Right lobe of liver (tissue), 4 donors: Measurements from ENCODE around the gene STAB1.

Experiments used
- CTCF ChIP-seq, 4 donors: fragments of 200-600 bp in 3 of 4; fragments of 450-650 bp in 1 of 4; IDR thresholded peaks; one replicate each; pipeline versions ENCODE4 v1.5.1 to v1.8.0; 2016 to 2022; ENCODE audit warnings: antibody characterized with exemption in 4 of 4, mild to moderate bottlenecking in 2 of 4
- POLR2A ChIP-seq: fragments of 450-650 bp; IDR thresholded peaks from one replicate; pipeline ENCODE4 v1.6.1; 2017; ENCODE audit warnings: antibody characterized with exemption, mild to moderate bottlenecking
- donor health status: DM: no; HTN: no; CAD: no.
- donor health status: DM: no; HTN: no; CAD: no.
- donor health status: DM: no; HTN: yes; CAD: no.

- no peak for TF ChIP-seq POLR2A
- TF ChIP-seq CTCF (IDR thresholded peaks at IDR 0.05): no peak
These were observed 47.4 kb upstream of the STAB1 start for GRCh38 chr3:52447512-52448355.
